Astrocyte of the spinal cord (primary cell): ENCODE data around the gene GOLGA6L10.
A peak's percentile ranks its signal among the peaks of the same experiment; 100 is the strongest.
"Not testable (repeated sequence)": the region's sequence is repeated elsewhere in the genome, so short reads cannot be mapped to it uniquely, and the experiment has no call there.

Source experiments
- DNase-seq: peaks from one replicate; pipeline ENCODE4 v3.0.0; 2011; ENCODE audit warnings: low read depth, low spot score
- H3K4me3 ChIP-seq: 2 replicates; pipeline ENCODE4 v1.5.1; 2011; ENCODE audit warnings: low read depth, mild to moderate bottlenecking, low read length, moderate library complexity
- CTCF ChIP-seq: IDR thresholded peaks from 2 replicates; pipeline ENCODE4 v1.5.1; 2012; ENCODE audit warnings: low read depth, mild to moderate bottlenecking, low read length, inconsistent platforms
- in situ Hi-C: cut with HindIII; loops from 2 replicates; pipeline ENCODE4 v1.10.0; 2017; ENCODE audit warnings: low sequenced_read_pairs

Gene GOLGA6L10

GRCh38 chr15:82342632-82343374 is 6.5 kb downstream of the GOLGA6L10 start:
- H3K4me3 ChIP-seq, in situ Hi-C loops, DNase-seq: not testable (repeated sequence)
- TF ChIP-seq CTCF: peak; percentile 18

DNA sequence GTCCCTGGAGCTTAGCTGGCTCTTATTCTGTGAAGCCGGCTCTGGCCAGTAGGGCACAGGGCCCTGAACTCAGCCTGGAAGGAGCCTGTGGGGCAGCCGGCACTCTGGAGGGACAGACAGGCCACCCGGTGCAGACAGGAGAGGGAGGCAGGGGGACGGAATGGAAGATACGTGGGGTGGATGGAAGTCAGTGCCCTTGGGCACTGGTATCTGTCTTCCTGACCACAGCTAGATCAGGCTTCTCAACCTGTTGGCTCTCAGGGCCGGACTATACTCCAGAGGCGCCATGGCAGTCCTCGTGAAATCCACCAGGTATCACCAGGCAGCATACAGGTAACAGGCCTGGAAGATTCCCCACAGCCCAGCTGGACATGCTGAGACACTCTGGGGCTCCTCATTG is 10.7 kb downstream of the GOLGA6L10 start:
- in situ Hi-C loops, H3K4me3 ChIP-seq, DNase-seq: not testable (repeated sequence)

DNA sequence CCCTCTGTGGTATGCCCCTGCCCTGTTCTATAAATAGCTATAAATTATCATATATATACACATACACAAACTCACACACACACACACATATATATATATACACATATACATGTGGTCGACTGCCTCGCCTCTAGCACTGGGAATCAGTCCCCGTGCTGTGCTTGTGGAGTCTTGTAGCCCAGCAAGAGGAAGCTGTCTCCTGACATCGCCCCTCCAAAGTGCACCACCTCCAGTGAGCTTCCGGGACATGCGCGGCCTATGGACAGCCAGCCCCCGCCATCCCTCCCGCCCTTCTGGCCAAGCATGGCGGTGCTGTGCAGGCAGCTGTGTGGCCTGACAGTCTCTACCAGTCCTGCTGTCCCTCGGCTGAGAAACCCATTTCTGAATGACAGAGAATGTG is 11.2 kb downstream of the GOLGA6L10 start:
- DNase-seq, in situ Hi-C loops, H3K4me3 ChIP-seq: not testable (repeated sequence)

- in situ Hi-C loops, H3K4me3 ChIP-seq, DNase-seq: not testable (repeated sequence)
Observed at GRCh38 chr15:82337051-82337450, 12.2 kb downstream of the GOLGA6L10 start.

- H3K4me3 ChIP-seq, in situ Hi-C loops, DNase-seq: not testable (repeated sequence)
Observed at GRCh38 chr15:82336180-82336647, 13.1 kb downstream of the GOLGA6L10 start.

DNA sequence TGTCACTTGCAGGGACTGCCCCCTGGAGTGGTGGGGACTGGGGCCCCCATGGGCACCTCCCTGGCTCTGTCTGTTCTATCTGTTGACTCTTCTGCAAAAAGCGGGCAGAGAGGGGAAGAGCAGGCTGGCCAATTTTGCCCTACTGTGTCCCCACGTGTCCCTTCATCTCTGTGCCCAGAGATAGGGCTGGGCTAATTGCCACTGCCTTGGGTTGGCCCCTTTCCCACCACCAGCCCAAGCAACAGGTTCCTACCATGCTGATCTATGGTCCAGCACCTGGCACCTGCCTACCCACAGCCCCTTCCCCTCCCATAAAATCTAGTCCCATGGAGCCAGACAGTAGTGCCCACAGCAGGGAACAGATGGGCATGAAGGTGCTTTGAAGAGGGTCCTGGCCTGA is 14.3 kb downstream of the GOLGA6L10 start:
- H3K4me3 ChIP-seq, DNase-seq, in situ Hi-C loops: not testable (repeated sequence)

- in situ Hi-C loops, DNase-seq, H3K4me3 ChIP-seq: not testable (repeated sequence)
Observed at GRCh38 chr15:82334554-82334932, 14.7 kb downstream of the GOLGA6L10 start.

DNA sequence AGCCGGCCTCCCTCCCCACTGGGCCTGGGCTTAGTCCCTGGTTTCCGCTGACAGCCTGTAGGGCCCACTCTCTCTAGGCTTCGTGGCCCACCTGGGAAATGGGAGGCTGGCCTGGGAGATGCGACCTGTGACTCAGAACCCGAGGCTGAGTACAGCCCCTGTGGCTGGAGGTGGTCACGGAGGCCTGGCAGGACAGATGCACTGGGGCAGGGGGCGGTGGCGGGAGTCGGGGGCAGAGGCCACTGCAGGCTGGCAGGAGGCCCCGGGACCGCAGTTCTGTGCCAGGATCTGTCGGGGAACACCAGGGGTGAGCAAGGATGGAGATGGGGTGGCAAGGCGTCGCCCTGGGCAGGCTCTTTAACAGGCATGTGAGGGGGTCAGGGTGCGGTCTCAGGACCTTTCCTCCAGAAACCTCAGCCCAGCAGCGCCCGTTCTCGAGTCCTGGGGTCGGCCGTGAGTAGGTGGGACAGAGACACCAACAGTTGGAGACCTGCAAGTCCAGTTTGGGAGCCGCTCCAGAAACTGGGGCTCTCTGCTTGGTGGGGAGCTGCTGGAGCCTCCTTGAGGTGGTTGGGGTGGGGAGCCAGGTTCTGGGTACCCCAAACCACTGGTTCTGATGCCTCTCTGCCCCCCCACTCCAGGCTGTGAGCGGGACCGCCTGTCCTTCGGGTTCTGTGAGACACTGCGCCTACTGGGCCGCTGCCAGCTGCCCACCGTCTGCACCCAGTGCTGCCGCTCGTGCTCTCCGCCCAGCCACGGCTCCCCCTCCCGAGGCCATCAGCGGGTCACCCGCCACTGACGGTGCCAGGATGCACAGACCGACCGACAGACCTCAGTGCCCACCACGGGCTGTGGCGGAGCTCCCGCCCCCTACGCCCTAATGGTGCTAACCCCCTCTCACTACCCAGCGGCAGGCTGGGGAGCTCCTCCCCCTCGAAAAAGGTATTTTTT is 15.4 kb downstream of the GOLGA6L10 start:
- DNase-seq, in situ Hi-C loops, H3K4me3 ChIP-seq: not testable (repeated sequence)

DNA sequence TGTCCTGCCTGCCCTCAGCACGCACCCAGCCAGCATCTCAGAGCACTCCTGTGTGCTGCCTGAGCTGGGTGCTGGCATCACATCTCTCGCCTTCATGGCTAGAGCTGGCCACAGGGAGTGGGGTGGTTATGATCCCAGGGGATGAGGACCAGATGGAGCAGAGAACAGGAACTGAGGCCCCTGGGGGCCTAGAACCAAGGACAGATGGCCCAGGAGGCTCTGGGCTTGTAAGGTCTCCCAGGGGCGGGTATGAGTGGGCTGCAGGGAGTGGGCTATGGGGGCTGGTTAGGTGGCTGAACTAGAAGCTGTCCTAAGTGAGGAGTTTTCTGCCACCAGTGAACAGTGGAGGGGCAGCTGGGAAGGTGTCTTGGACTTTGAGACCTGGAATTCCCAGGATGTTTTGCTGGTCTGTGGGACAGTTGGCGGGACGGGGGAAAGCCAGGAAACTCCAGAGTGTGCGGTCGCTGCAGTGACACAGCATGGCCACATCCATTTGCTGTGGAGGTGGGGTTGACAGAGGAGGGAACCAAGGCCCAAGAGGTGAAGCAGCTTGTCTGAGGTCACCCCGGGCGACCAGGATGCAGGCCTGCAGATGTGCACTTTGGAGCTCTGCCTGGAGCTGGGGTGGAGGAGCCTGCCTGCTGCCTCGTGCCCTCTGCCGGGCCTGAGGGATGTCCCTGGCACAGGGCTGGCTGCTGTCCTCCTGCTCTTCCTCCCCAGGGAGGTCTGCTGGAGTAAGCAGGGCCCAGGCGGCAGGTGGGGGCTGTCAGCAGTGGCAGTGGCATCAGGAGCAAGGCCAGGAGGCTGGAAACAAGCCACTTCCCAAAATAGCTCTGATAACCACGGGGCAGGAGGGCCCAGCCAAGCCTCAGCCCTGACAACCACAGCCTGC is 16.3 kb downstream of the GOLGA6L10 start:
- H3K4me3 ChIP-seq, DNase-seq, in situ Hi-C loops: not testable (repeated sequence)

DNA sequence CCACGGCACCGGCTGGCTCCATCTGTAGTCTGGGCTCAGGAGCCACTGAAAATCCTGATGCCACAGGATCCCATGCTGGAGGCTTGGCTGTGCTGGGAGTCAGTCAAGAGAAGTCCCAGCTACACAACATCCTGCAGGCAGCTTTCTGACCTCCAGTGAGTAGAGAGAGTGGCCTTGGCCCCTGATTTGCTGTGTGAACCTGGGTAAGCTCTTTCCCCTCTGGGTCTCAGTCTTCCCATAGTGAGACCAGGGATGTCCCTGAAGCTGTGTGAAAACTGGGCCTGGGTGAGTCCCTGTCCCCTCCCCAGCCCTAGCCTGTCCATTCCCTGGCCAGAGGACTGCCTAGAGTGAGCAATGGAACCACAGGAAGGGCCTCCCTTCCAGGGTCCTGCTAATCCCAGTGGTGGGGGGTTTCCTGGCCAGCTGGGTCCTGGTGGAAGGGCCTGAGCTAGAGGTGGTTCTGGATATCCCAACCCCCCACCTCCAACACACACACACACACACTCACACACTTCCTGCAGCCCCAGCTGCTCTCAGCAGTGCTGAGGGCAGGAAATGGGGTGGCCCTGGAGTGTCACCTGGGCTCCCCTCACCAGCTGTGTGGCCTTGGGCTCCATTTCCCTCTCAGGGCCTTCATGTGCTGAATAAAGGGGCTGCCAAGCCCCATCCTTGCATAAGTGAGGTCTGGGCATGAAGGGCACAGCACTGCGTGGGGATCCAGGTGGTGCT is 17.5 kb downstream of the GOLGA6L10 start:
- DNase-seq, H3K4me3 ChIP-seq, in situ Hi-C loops: not testable (repeated sequence)

DNA sequence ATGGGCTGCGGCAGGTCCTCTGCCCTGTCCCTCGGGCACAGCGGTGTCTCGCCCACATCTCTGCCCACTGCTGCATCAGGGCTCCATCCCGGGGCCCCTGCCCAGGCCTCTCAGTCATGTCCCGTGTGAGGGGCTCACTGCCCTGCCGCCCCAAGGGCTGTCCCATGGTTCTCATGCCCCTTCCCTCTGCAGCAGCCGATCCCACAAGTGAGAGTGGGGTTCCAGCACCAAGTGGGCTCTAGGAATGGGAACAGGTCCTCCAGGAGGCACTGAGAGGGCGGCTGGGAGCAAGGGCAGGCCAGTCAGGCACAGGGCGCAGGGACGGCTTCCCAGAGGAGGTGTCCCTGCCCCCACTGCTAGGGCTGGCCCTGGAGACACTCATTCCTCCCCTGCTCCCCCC is 18.4 kb downstream of the GOLGA6L10 start:
- DNase-seq, in situ Hi-C loops, H3K4me3 ChIP-seq: not testable (repeated sequence)

DNA sequence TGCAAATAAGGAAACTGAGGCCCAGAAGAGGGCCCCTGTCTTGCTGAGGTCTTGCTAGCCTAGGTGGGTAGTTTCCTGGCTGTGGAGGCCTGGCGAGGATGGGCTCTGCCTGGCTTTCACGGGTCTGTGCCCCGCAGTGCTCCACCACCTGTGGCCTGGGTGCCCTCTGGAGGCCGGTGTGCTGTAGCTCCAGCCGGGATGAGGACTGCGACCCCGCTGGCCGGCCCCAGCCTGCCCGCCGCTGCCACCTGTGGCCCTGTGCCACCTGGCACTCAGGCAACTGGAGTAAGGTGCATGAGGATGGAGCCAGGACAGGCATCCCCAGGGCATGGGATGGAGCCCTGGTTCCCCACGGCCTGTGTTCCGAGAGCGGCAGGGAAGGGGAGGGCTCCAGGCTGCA is 20.2 kb downstream of the GOLGA6L10 start:
- in situ Hi-C loops, DNase-seq, H3K4me3 ChIP-seq: not testable (repeated sequence)

DNA sequence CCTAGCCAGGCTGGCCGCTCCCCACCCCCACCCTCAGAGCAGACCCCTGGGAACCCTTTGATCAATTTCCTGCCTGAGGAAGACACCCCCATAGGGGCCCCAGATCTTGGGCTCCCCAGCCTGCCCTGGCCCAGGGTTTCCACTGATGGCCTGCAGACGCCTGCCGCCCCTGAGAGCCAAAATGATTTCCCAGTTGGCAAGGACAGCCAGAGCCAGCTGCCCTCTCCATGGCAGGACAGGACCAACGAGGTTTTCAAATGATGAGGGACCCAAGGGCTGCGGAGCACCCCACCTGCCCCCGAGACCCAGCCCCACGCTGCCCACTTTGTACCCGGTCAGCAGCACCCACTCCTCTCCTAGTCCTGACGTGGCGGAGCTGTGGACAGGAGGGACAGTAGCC is 21.9 kb downstream of the GOLGA6L10 start:
- DNase-seq, in situ Hi-C loops, H3K4me3 ChIP-seq: not testable (repeated sequence)

- in situ Hi-C loops, DNase-seq, H3K4me3 ChIP-seq: not testable (repeated sequence)
Observed at GRCh38 chr15:82326896-82327295, 22.4 kb downstream of the GOLGA6L10 start.

GRCh38 chr15:82325646-82326045 is 23.6 kb downstream of the GOLGA6L10 start:
- in situ Hi-C loops, DNase-seq, H3K4me3 ChIP-seq: not testable (repeated sequence)
